HepG2 (cell line): Measurements from ENCODE around the gene RTRAF.

Experiments
- ARHGAP35 ChIP-seq: sonication (generic); formaldehyde crosslinking; IDR thresholded peaks from 2 replicates; pipeline ENCODE4 v1.9.0; 2022; ENCODE audit warnings: mild to moderate bottlenecking, inconsistent platforms, moderate library complexity, missing genetic modification reagents, borderline replicate concordance
- CBFB ChIP-seq: sonication (generic); formaldehyde crosslinking; IDR thresholded peaks from 2 replicates; pipeline ENCODE4 v1.4.0; 2020; ENCODE audit warnings: missing genetic modification reagents
- CTCF ChIP-seq: sonication (generic); formaldehyde crosslinking; IDR thresholded peaks from 2 replicates; pipeline ENCODE4 v1.5.0; 2020; ENCODE audit warnings: mild to moderate bottlenecking, missing genetic modification reagents, moderate library complexity
- EP300 ChIP-seq, 3 experiments: sonication (generic) in 1 of 3; formaldehyde crosslinking in 1 of 3; IDR thresholded peaks; 2 replicates each; pipeline versions ENCODE4 v1.5.1 to v1.6.1; 2011 to 2020; ENCODE audit warnings: low read depth in 2 of 3, low read length in 2 of 3, borderline replicate concordance in 1 of 3, improper control_type of control experiment in 1 of 3, mild to moderate bottlenecking in 1 of 3, missing genetic modification reagents in 1 of 3, moderate library complexity in 1 of 3
- ZBTB7B ChIP-seq: sonication (generic); formaldehyde crosslinking; IDR thresholded peaks from 2 replicates; pipeline ENCODE4 v1.4.0; 2020; ENCODE audit warnings: missing genetic modification reagents
- ZFP37 ChIP-seq: sonication (generic); formaldehyde crosslinking; IDR thresholded peaks from 2 replicates; pipeline ENCODE4 v1.4.0; 2020; ENCODE audit warnings: missing genetic modification reagents, borderline replicate concordance
- ZNF121 ChIP-seq: sonication (generic); formaldehyde crosslinking; IDR thresholded peaks from 2 replicates; pipeline ENCODE4 v1.5.0; 2020; ENCODE audit warnings: mild to moderate bottlenecking, missing genetic modification reagents
- ZSCAN20 ChIP-seq: sonication (generic); formaldehyde crosslinking; IDR thresholded peaks from 2 replicates; pipeline ENCODE4 v1.4.0; 2020; ENCODE audit warnings: missing genetic modification reagents, mild to moderate bottlenecking, borderline replicate concordance
- TF ChIP-seq, protein P1 (sequence below): sonication (generic); formaldehyde crosslinking; IDR thresholded peaks from 2 replicates; pipeline ENCODE4 v1.8.1; 2023; ENCODE audit warnings: missing genetic modification reagents, inconsistent platforms, borderline replicate concordance
- TF ChIP-seq, protein P2 (sequence below): IDR thresholded peaks from 2 replicates; pipeline ENCODE4 v1.6.1; 2016; ENCODE audit warnings: missing compliant biosample characterization, missing genetic modification reagents, borderline replicate concordance
- TF ChIP-seq, protein P3 (sequence below): IDR thresholded peaks from 2 replicates; pipeline ENCODE4 v1.6.1; 2012; ENCODE audit warnings: inconsistent platforms

DNA sequence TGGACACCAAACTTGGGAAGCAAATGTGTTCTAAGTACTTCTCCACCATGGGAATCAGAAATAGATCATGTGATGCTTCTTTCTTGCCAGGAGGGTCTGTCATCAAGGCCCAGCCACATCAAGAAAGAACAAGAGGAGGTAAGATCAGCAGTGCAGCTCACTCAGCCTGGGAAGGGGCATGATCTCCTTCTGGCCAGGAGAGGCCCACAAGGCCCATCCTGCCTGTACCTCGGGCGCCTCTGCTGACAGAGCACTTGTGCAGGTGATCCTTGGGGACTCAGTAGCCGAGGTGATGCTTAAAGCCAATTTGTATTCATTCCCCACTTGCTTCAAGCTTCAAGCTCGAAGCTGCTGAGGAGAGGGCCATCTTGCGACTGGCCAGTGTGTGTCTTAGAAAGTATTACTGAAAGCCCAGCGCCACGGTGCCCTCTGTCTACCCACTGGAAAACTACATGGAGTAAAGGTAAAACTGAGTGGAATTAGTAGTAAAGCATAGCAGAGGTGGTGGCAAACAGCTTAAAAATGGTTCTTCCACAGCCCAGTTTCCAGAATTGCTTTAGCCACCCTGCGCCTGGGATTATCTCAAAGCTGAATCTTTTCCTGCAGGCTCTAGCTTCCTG, 26.2 kb downstream of the RTRAF start:
- no peak for TF ChIP-seq ZSCAN20
- TF ChIP-seq EP300 (IDR thresholded peaks at IDR 0.05; ENCODE audit: low read depth in 2 of 2, low read length in 2 of 2), result no peak
- TF ChIP-seq EP300 (CRISPR knock-in tag; IDR thresholded peaks at IDR 0.05; ENCODE audit: borderline replicate concordance), result no peak
- TF ChIP-seq, protein P1, sequence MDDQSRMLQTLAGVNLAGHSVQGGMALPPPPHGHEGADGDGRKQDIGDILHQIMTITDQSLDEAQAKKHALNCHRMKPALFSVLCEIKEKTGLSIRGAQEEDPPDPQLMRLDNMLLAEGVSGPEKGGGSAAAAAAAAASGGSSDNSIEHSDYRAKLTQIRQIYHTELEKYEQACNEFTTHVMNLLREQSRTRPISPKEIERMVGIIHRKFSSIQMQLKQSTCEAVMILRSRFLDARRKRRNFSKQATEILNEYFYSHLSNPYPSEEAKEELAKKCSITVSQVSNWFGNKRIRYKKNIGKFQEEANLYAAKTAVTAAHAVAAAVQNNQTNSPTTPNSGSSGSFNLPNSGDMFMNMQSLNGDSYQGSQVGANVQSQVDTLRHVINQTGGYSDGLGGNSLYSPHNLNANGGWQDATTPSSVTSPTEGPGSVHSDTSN (CRISPR knock-in tag), result no peak
- peak; percentile 55 for TF ChIP-seq CTCF (CRISPR knock-in tag)
- TF ChIP-seq, protein P2, sequence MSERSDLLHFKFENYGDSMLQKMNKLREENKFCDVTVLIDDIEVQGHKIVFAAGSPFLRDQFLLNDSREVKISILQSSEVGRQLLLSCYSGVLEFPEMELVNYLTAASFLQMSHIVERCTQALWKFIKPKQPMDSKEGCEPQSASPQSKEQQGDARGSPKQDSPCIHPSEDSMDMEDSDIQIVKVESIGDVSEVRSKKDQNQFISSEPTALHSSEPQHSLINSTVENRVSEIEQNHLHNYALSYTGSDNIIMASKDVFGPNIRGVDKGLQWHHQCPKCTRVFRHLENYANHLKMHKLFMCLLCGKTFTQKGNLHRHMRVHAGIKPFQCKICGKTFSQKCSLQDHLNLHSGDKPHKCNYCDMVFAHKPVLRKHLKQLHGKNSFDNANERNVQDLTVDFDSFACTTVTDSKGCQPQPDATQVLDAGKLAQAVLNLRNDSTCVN (CRISPR knock-in tag), result no peak
- TF ChIP-seq ZNF121, result no peak
- no peak for TF ChIP-seq CBFB (CRISPR knock-in tag)
- no peak for TF ChIP-seq ZBTB7B (CRISPR knock-in tag)
- TF ChIP-seq, protein P3, sequence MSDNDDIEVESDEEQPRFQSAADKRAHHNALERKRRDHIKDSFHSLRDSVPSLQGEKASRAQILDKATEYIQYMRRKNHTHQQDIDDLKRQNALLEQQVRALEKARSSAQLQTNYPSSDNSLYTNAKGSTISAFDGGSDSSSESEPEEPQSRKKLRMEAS, result no peak
- TF ChIP-seq ARHGAP35 (CRISPR knock-in tag), result no peak
- no peak for TF ChIP-seq ZFP37 (CRISPR knock-in tag)
